ENCODE measurements around the gene TMEM198. TPM values are rescaled to one million over a fixed set of nuclear protein-coding genes. Genes with fewer than 3 reads are reported as not detected.

TMEM198 gene
- total RNA-seq, 1 donor, result 1.1 TPM

DNA sequence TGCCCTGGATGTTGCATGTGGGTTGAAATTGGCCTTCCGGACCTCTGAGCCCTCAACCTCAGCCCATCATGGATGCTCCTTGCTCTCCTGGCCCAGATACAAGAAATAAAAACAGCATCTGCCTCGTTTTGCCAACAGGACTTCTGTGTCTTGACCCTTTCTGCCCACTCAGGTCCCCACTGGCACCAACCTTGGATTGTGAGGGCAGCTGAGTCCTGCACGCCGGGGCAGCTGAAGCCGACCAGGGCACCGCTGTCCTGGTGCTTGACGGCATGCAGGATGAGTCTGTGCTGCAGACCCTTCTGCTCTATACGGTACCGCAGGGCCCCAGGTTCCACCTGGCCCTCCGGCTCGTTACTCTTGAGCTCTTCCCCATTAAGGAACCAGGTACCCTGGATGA lies 22.8 kb downstream of the TMEM198 start:
- Histone ChIP-seq H3K36me3 (ENCODE audit: insufficient read depth, low read length) (peaks cover 10% of the 10 kb centered on the region), H3K4me3 (ENCODE audit: insufficient read depth, low read length) (no peak overlapping the region), H3K79me2 (ENCODE audit: insufficient read depth, low read length) (peaks cover 4% of the 10 kb centered on the region), H3K27me3 (ENCODE audit: insufficient read depth, low read length) (no peaks in the 10 kb centered on the region), H2AFZ (ENCODE audit: low read length) (no peak overlapping the region), H3K4me1 (ENCODE audit: insufficient read depth, low read length) (no peaks in the 10 kb centered on the region), H3K9me3 (ENCODE audit: low read depth, low read length) (no peaks in the 10 kb centered on the region), H3K27ac (ENCODE audit: low read depth, low read length) (no peak overlapping the region), H3K4me2 (ENCODE audit: insufficient read depth, low read length) (no peak overlapping the region), H4K20me1 (ENCODE audit: insufficient read depth, low read length) (peaks cover 15% of the 10 kb centered on the region)
- TF ChIP-seq, protein P1, sequence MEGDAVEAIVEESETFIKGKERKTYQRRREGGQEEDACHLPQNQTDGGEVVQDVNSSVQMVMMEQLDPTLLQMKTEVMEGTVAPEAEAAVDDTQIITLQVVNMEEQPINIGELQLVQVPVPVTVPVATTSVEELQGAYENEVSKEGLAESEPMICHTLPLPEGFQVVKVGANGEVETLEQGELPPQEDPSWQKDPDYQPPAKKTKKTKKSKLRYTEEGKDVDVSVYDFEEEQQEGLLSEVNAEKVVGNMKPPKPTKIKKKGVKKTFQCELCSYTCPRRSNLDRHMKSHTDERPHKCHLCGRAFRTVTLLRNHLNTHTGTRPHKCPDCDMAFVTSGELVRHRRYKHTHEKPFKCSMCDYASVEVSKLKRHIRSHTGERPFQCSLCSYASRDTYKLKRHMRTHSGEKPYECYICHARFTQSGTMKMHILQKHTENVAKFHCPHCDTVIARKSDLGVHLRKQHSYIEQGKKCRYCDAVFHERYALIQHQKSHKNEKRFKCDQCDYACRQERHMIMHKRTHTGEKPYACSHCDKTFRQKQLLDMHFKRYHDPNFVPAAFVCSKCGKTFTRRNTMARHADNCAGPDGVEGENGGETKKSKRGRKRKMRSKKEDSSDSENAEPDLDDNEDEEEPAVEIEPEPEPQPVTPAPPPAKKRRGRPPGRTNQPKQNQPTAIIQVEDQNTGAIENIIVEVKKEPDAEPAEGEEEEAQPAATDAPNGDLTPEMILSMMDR (IDR thresholded peaks at IDR 0.05; ENCODE audit: extremely low read depth, low read depth, low read length), result no peak
- no peak for DNase-seq (ENCODE audit: insufficient read length, low spot score, missing footprints)

DNA sequence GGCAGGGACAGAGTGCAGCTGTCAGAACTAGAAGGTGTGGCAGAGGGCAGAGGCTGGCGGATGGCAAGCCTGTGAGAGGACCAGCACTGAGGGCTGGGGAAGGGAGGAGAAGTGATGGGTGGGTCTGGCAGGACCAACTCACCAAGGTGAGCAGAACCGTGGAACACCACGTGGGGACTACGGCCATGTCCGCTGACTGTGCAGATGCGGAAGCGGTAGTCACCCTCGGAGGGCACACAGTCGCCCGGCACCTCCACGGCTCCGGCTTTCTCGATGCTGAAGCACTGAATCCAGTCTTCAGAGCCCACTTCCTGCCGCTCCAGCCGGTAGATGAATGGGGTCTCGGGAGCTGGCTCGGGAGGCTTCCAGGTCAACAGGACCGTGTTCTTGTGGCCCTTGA lies 23.3 kb downstream of the TMEM198 start:
- Histone ChIP-seq H3K4me1 (ENCODE audit: insufficient read depth, low read length) (no peaks in the 10 kb centered on the region), H3K4me3 (ENCODE audit: insufficient read depth, low read length) (no peak overlapping the region), H2AFZ (ENCODE audit: low read length) (no peak overlapping the region), H3K4me2 (ENCODE audit: insufficient read depth, low read length) (no peak overlapping the region), H4K20me1 (ENCODE audit: insufficient read depth, low read length) (peaks cover 15% of the 10 kb centered on the region), H3K9me3 (ENCODE audit: low read depth, low read length) (no peaks in the 10 kb centered on the region), H3K36me3 (ENCODE audit: insufficient read depth, low read length) (peaks cover 10% of the 10 kb centered on the region), H3K27me3 (ENCODE audit: insufficient read depth, low read length) (no peaks in the 10 kb centered on the region), H3K79me2 (ENCODE audit: insufficient read depth, low read length) (peaks cover 4% of the 10 kb centered on the region), H3K27ac (ENCODE audit: low read depth, low read length) (no peak overlapping the region)
- TF ChIP-seq, protein P1 (IDR thresholded peaks at IDR 0.05; ENCODE audit: extremely low read depth, low read depth, low read length), result no peak
- DNase-seq (ENCODE audit: insufficient read length, low spot score, missing footprints), result peak; percentile 32

DNA sequence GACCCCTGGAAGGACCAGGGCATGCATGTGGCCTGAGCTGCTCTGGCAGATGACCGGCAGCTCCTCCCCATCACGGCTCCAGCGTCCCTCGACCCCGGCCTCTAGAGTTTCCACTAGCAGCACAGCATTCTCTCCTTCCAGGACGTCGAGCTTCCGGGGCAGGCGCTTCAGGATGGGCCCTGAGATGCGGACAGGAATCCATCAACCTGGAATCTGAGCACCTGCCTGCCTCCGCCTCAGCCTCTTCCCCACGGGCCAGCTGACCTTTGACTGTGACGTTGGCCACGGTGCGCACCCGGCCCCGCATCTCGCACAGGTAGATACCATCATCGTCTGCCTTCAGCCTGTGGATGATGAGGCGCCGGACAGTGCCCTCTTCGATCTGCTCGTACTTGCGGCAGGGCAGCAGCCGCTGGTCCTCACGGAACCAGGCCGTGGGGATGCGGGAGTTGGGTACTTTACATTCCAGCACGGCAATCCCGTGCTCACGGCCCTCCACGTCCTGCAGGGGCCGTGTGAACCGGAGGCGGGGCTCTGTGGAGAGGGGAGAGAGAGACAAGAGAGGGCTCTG lies 24.0 kb downstream of the TMEM198 start:
- Histone ChIP-seq H3K36me3 (ENCODE audit: insufficient read depth, low read length) (peaks cover 10% of the 10 kb centered on the region), H3K27me3 (ENCODE audit: insufficient read depth, low read length) (peaks cover 4% of the 10 kb centered on the region), H3K4me3 (ENCODE audit: insufficient read depth, low read length) (no peak overlapping the region), H3K4me2 (ENCODE audit: insufficient read depth, low read length) (no peak overlapping the region), H3K27ac (ENCODE audit: low read depth, low read length) (no peak overlapping the region), H3K9me3 (ENCODE audit: low read depth, low read length) (no peaks in the 10 kb centered on the region), H2AFZ (ENCODE audit: low read length) (no peak overlapping the region), H3K79me2 (ENCODE audit: insufficient read depth, low read length) (peaks cover 4% of the 10 kb centered on the region), H3K4me1 (ENCODE audit: insufficient read depth, low read length) (no peaks in the 10 kb centered on the region), H4K20me1 (ENCODE audit: insufficient read depth, low read length) (peaks cover 15% of the 10 kb centered on the region)
- no peak for DNase-seq (ENCODE audit: insufficient read length, low spot score, missing footprints)
- TF ChIP-seq, protein P1 (IDR thresholded peaks at IDR 0.05; ENCODE audit: extremely low read depth, low read depth, low read length), result no peak

DNA sequence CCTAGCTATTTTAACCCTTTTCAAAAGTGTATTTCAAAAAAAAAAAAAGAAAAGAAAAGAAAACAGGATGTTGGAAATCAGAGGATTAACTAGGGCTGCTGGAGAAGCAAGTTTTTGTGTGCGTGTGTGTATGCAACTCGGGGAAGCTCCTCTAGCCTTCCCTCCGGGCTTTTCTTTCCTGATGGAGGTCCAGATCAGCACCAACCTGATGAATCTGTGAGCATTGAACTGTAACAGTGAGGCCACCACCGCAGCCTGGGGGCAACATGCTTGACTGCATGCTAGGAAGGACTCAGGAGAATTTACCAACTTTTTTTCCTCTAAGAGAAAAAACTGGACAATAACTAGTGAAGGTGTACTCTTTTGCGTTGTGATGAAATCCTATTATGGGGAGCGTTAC lies 25.2 kb downstream of the TMEM198 start:
- TF ChIP-seq, protein P1 (IDR thresholded peaks at IDR 0.05; ENCODE audit: extremely low read depth, low read depth, low read length), result no peak
- Histone ChIP-seq H3K4me1 (ENCODE audit: insufficient read depth, low read length) (no peaks in the 10 kb centered on the region), H3K36me3 (ENCODE audit: insufficient read depth, low read length) (peaks cover 10% of the 10 kb centered on the region), H4K20me1 (ENCODE audit: insufficient read depth, low read length) (peaks cover 15% of the 10 kb centered on the region), H3K4me3 (ENCODE audit: insufficient read depth, low read length) (no peak overlapping the region), H2AFZ (ENCODE audit: low read length) (no peak overlapping the region), H3K27me3 (ENCODE audit: insufficient read depth, low read length) (peaks cover 4% of the 10 kb centered on the region), H3K79me2 (ENCODE audit: insufficient read depth, low read length) (peaks cover 4% of the 10 kb centered on the region), H3K27ac (ENCODE audit: low read depth, low read length) (no peak overlapping the region), H3K4me2 (ENCODE audit: insufficient read depth, low read length) (no peak overlapping the region), H3K9me3 (ENCODE audit: low read depth, low read length) (no peaks in the 10 kb centered on the region)
- no peak for DNase-seq (ENCODE audit: insufficient read length, low spot score, missing footprints)
